NCI-H1694 treated with DMSO at 0.1 percent for 48 hours (cell line): Measurements from ENCODE around the gene SEMA5A.

ENCODE experiments used
- DNase-seq: peaks from one replicate; lab custom pipeline; 2025; lab: John Stamatoyannopoulos, UW

The SEMA5A gene, protein sequence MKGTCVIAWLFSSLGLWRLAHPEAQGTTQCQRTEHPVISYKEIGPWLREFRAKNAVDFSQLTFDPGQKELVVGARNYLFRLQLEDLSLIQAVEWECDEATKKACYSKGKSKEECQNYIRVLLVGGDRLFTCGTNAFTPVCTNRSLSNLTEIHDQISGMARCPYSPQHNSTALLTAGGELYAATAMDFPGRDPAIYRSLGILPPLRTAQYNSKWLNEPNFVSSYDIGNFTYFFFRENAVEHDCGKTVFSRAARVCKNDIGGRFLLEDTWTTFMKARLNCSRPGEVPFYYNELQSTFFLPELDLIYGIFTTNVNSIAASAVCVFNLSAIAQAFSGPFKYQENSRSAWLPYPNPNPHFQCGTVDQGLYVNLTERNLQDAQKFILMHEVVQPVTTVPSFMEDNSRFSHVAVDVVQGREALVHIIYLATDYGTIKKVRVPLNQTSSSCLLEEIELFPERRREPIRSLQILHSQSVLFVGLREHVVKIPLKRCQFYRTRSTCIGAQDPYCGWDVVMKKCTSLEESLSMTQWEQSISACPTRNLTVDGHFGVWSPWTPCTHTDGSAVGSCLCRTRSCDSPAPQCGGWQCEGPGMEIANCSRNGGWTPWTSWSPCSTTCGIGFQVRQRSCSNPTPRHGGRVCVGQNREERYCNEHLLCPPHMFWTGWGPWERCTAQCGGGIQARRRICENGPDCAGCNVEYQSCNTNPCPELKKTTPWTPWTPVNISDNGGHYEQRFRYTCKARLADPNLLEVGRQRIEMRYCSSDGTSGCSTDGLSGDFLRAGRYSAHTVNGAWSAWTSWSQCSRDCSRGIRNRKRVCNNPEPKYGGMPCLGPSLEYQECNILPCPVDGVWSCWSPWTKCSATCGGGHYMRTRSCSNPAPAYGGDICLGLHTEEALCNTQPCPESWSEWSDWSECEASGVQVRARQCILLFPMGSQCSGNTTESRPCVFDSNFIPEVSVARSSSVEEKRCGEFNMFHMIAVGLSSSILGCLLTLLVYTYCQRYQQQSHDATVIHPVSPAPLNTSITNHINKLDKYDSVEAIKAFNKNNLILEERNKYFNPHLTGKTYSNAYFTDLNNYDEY

DNA sequence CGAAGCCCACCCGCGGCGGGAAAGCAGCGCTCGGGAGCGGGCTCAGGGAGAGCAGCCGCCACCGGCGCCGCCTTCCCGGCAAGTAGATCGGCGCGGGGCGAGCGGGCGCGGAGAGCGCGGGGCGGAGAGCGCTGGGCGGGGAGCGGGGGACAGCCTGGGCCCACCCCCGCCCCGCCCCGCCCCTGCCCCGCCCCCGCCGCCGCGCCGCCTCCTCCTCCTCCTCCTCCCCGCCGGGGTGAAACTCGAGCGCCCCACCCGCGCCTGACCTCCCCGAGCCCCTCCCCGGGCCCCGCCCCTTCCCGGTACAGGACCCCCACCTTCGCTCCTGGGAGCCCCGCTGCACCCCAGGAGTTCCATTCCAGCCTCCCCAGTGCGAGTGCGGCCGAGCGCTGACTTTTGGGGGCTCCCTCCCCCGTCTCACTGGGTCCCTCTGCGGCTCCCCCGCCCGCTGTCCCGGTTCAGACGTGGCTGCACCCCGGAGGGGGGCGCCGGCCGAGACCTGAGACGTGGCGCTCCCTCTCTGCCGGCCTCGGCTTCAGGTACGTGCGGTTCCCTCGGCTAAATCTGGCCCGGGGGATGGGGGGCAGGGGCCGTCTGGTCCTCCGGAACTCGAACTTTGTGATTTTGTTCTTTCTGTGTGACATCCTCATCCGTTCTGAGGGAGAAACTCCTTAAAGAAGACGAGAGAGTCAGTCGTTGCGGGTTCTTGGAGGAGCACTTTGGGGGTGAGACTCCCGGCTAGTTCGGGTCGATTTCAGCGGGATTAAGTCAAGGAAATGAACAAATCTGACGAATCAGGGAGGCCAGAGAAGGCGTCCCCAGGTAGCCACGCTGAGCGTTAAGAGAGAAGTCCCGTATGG, at the start of gene SEMA5A:
TSS of gene SEMA5A (minus strand) at position 84 of the 860 bp plus-strand sequence. CDS start 166,129 bp downstream, outside the sequence.
- no peak for DNase-seq

DNA sequence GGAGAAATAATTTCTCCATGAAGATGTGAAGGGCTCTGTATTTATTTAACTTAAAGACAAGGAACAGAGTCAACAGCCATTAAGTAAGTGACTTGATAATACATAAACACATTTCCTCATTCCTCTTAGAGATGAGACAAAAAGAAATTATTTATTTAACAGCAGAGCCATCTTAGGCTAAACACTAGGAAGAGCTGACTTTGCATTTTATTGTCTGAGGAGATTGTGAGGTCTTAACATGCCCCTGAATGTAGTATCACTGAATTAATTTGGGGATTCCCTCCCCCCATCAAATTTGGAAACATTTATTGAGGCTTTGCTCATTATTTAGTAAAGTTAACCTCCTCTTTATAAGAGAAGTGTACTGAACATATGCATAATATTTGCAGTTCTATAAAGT, 49.0 kb upstream of the SEMA5A start:
- no peak for DNase-seq

DNA sequence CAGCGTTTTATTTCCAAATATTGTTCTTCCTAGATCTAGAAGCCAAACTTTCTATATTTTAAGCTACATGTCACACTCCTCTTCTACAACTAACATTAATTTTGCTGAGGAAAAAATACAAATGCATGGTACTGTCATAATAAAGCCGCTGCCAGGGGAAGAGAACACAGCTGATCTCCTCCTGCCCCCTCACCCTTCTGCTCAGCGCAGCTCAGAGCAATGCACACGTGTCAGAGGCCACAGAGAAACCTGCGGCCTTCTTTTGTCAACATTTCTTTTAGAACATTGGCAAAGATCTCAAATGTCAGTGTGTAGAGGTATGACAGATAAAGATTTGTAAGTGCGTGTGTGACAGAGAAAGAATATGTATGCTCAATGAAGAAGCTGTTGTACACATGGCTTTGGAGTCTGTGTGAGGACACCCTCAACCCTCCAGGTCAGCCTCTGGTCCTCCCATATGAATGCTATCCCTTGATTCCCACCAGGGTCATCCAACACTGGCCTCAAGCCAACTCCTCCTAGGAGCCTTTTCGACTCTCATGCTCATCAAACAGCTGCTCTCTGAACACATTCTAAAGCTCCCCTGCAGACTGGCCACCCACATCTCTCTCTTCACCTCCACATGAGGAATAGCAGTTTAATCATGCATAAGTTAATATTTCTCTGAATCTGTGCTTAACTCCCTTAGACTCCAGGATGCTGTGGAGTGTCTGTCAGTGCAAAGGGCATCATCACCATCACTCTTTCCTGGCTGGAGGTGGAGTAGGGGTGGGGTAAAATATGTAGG, 43.4 kb upstream of the SEMA5A start:
- DNase-seq, result no peak

DNA sequence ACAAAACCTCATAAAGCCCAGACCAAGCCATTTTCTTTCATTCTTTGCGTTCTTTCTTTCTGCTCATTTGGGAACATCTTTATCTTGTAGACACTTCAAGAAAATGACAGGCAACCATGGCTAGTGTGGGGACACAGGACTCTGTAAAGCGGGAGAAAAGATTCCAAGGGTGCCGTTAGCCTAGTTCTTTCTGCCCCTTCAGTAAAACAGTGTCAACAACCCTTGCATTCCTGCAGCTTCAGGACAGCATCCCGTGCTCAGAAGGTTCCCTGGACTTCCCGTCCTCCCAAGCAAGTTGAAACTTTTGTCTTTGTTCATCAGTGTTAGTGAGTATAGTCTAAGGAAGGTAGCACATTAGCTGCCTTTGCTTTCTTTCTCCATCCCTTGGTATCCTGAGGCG, 42.4 kb upstream of the SEMA5A start:
- no peak for DNase-seq

DNA sequence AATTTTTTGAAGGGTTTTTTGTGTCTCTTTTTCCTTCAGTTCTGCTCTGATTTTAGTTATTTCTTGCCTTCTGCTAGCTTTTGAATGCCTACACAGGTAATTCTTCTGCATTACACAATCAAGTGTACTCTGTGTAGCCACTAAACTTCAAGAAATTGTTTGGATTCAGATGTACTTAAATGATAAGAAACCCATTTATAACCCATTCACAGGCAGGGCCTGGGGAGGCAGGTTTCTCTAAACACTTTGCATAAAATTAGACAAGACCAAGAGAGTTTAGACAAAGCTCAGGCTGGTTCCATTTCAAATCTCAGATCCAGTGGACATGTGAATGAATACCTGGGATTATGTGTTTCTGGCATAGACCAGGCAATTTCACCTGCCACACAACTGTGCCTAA, 41.3 kb upstream of the SEMA5A start:
- no peak for DNase-seq

DNA sequence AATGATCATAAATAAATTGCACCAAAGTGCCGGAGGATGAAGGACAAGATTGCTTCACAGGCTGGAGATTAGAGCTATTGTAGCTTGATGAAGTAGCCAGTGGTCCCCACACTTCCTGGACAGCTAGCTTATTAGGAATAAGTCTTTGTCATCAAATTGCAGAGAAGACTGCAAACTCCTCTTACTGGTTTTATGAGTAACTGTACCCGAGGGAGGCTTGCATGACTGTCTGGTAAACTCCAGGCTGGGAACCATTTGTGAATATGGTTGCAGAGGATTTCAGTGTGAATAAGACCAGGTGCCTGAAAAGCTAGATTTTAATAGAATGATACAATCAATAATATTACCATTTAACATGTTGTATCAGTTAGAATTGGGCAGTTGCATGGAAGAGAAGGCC, 36.5 kb upstream of the SEMA5A start:
- no peak for DNase-seq

DNA sequence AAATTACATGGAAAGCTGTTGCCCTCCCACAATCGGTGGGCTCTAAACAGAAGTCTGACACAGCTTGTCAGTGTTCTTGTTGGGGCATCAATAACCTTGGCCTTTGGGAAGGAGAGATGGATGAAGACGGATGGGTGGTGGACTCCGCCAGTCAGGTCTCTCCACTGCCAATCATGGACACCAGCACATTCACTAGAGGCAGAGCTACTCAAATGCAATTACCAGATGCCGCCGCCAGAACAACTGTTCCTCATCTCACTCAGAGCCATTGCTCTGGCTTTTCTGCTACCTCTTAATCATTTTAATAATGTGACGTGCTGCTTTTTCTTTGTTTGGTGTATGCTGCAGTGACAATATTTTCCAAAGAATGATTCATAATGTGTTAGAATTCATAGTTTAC, 27.9 kb upstream of the SEMA5A start:
- no peak for DNase-seq

DNA sequence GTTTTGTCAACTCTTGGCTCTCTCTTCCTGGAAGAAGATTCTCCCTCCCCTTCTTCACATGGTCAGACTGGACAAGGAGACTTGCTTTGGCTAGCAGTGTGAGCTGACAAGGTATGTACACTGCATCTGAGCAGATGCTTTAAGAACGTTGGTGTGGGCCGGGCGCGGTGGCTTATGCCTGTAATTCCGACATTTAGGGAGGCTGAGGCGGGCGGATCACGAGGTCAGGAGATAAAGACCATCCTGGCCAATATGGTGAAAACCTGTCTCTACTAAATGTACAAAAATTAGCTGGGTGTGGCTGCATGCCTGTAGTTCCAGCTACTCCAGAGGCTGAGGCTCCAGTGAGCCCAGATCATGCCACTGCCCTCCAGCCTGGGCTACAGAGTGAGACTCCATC, 26.4 kb upstream of the SEMA5A start:
- no peak for DNase-seq

DNA sequence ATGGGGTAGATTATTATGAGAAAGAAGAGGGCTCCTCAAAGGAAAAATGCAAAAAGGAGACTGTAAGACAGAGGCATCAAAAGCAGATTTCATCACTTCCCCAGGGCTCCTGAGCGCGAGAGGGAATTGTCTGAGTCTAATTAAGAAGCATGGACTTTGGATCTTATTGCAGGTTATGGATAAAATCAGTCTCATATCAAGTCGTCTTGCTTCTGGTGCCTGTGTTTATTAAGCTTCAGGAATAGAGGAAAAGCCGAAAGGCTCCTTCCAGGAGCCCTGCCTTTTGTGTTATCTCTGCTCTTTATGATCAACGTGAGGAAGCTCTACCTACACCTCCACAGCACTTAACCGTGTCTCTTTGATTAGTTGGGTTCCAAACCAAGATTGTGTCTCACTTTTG, 25.0 kb upstream of the SEMA5A start:
- DNase-seq, result no peak

DNA sequence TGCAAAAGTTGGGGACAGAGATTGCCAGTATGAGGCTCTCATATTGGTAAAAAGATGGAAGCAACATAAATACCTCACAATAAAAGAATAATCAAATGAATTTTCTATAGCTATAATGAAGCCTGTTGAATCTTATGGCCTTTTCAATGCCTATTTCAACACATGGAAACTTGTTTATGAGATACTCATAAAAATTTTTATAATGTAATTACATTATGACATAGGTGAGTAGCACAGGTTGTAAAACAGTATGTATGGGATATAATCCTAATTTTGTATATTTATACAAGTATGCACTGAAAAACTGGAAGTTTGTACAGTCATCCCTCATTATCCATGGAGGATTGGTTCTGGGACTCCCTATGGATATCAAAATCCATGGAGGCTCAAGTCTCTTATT, 21.2 kb upstream of the SEMA5A start:
- DNase-seq, result no peak

DNA sequence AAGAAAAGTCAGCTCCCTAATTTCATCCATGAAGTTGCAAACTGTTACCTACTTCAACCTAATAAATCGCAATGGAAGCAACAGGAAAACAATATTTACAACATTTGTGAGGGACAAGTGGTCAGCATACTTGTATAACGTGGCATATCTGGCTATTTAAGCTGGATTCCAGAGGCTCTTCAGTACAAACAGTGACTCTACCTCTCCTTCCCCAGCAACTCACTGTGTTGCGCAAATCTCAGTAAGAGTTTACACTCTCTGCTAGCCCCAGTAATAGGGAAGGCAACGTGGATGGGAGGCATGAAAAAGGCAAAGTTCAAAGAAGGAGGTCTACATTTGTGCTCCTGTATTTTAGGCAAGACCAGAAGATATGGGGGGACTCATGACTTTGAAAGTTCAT, 18.9 kb upstream of the SEMA5A start:
- no peak for DNase-seq

DNA sequence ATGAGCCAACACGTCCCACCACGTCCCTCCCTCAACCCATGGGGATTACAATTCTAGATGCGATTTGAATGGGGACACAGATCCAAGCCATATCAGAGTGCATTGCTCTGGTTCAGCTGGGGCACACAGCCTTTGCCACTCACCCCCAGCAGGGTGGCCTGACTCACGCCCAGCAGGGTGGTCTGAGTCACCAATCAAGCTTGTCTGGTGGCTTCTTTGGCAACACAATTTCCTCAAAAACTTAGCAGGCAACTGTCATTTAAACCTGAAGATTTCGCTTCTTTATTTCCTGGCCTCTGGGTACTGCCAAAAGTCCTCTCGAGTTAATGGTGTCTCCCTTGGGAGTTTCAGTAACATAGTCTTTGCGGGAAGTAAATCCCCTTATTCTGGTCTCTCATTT, 16.3 kb upstream of the SEMA5A start:
- no peak for DNase-seq

DNA sequence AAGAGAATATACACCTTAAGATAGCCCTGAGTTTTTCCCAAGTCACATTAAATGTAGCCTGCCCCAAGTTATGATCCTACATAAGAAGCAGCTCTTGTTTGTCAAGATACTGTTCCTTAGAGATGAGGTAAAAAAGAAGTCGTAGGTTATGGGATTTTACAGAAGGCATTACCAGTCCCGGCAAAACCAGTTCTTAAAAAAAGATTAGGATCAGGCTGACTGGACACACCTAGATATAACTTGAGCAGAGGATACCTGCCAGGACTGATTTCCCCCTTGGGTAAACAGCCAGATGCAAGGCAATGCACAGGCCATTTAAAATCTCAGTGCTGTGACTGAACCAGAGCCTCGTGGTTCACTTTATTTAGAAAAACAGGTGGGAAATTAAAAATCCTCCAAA, 14.1 kb upstream of the SEMA5A start:
- no peak for DNase-seq

DNA sequence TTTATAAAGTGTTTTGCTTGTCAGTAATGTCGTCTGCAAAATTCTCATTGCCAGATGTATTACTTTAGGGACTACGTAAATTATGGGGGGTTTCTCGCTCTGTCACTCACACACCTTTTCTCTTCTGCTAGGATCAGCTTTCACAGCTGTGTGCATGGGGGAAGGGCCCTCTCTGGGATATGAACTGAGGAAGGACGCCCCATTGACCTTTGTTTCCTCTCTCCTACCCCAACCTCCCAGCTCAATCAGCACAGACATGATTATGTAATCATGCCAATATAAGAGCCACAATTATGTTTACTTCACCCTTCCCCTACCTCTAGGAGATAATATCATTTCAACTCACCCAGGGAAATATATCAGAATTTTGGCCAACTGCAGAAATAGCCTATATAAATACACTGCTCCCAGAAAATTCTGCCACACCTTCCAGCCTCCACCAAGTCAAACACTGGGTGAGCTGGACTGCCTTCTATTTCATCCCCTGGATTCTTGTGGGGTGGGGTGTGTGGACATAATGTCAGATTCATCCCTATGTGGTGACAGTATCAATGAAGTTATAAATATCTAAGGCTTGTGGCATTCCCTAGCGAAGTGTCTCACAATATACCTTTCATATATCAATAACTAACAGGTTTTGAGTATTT, 12.6 kb upstream of the SEMA5A start:
- no peak for DNase-seq

DNA sequence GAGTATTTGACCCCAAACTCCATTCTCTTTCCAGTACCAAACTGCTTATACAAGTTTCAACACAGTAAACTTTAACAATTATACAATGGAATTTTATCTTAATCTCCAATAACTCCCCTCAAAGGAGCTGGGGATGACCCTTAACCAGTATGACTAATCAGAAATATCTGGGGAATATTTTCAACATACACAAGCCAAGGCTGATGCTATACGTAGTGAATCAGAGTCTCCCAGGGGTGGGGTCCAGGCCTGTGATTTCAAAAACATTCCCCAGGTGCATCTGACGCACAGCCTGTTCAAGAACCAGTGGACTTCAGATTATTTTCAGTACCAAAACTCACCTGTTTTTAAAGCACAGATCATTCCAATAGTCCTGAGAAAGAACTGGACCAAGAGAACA, 11.8 kb upstream of the SEMA5A start:
- DNase-seq, result no peak

DNA sequence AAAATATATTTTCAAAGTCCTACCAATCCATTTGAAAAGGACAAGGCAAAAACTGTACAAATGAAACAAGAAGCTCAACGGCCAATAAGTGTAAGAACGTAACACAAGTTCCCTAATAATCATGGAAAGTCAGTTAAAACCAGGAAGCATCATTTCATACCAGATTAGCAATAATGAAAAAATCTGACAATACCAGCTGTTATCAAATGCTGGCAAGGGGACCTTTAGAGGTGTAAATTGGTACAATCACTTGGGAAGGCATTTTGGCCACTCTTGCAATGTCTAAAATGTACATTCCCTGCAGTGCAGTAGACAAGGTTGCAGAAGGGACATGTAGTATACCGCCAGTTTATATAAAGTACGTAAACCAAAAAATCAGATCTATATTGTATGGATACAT, 10.1 kb upstream of the SEMA5A start:
- DNase-seq, result no peak

DNA sequence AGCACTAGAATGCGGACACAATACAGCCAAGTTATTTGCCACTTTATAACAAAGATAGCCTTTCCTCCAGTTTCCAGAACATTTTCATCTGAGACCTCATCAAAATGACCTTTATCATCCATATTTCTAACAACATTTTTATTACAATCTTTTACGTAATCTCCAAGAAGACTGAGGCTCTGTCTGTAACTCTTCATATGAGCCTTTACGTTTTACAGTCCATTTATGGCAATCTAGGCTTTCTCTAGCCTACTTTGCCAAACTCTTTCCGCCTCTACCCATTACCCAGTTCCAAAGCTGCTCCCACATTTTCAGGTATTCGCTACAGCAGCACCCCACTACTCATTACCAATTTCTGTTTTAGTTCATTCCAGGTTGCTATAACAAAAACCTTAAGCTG, 8.2 kb upstream of the SEMA5A start:
- DNase-seq, result no peak

DNA sequence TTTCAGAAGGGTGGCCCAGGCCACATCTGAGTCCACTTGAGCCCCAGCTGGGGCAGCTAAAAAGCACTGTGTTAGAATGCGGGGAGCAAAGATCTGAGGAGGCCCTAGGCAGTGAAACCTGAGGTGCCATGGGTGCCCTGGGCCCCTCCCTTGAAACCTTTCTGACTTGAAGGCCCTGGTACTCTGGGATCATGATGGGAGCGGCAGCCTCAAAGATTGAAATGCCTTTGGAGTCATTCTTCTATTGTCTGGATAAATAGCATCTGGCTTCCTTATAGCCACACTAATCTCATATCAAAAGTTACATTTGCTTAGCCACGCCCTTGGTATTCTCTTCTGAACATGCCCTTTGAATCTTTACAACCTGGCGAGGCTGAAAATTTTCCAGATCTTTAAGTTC, 7.7 kb upstream of the SEMA5A start:
- no peak for DNase-seq

DNA sequence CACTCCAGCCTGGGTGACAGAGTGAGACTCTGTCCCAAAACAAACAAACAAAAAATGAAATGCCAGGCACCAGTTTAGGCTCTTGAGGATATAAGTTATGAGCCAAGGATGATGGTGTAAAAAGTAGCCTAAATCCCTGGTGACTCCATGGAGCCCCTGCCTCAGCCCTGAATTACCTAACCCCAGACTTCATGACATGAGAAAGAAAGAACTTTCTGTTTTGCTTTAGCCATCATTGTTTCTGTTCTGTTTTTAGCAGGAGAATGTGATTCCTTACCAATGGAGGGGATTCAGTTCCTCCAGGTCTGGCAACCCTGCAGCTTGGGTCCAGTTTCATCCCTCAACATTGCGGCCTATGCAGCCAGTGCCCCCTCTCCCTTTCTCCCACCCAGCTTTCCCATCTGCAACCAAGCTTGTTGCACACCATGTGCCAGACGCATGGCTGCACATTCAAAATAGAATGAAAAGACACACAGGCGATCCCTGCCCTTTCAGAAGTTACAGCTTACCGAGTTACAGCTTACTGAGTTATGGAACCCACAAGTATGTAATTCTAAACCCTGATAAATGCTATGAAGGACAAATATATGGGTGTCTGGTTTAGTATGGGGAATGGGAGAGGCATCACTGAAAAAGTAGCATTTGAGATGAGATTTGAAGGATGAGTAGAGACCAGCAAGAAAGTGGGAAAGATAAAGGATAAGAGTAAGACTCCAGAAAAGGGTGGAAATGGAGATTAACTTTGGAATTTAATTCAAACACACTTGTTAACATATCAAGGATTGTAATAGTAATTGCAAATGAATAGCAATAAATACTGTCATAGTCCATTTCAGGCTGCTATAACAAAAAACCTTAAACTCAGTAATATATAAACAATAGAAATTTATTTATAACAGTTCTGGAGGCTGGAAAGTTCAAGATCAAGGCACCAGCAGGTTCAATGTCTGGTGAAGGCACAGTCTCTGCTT, 6.0 kb upstream of the SEMA5A start:
- DNase-seq, result no peak
